HG03378 (cell line): ENCODE data around the gene CRYZL1.
A peak's percentile ranks its signal among the peaks of the same experiment; 100 is the strongest.

Experiments
- ATAC-seq: cut with Tn5 transposase; IDR thresholded peaks from one replicate; pipeline ENCODE4 v1.9.1; 2021; ENCODE audit warnings: mild to moderate bottlenecking, moderate library complexity; ENCODE audit not compliant: unreplicated experiment

The CRYZL1 gene

DNA sequence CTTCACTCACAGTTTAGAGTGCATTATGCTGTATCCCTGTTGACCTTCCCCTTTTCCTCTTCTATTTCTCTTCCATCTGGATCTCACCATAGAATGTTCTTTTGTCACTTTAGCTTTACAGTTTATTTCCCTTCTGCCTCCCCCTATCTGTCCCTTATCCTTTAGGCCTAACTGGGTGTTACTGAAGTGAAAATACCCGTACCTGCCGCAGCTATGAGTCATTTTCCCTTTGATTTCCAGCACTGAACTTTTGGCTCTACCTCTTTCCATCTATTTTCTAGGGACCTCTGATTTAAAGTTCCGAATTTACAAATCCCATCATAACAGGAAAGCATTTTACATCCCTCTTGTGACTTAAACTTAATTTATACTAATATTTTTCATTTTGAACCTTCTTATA is 20.5 kb upstream of the CRYZL1 start:
- ATAC-seq = no peak

DNA sequence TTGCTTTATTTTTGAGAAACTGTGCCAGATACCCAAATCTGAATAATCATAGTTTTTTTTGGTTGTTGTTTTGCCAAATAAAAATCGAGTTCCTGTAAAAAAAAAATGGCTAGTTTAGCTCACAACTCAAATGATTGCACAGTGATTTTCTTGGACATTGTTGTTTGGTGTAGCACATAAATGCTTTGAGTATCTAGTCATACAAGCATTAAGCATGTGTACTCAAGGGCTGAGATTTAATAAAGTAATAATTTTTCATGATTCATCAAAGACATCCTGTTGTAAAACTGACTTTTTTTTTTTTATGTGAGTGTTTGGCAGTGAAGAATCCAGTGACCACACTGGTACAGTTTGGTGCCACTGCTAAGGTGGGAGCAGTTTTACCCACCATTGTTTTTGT is 19.6 kb upstream of the CRYZL1 start:
- ATAC-seq = no peak

DNA sequence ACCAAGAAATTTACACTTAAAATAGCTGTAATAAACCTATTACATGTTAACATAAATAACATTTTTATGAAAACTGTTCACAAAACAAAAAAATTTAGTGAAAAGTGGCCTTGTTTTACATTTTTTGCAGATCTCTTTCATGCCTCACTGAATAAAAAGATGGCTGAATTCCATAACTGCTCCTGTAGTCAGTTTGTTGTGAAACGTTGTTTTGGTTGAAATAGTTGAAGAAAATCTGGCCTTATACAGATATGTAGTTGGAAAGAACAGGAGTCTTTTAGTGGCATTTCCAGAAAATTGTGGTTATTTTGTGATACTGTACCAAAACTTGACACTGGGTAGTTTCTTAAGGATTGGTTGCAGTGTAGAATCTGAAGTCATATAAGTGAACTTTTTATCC is 18.9 kb upstream of the CRYZL1 start:
- no peak for ATAC-seq

DNA sequence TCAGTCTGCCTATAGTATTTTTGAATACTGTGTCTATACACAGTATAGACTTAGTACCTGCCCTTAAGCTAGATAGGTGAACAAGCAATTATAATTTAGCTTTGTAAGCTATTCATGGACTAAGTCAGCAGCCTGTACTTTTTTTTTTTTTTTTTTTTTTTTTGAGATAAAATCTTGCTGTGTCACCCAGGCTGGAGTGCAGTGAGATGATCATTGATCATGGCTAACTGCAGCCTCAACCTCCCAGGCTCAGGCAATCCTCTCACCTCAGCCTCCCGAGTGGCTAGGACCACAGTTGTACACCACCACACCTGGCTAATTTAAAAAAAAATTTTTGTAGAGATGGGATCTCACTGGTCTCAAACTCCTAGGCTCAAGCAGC is 18.0 kb upstream of the CRYZL1 start:
- no peak for ATAC-seq

DNA sequence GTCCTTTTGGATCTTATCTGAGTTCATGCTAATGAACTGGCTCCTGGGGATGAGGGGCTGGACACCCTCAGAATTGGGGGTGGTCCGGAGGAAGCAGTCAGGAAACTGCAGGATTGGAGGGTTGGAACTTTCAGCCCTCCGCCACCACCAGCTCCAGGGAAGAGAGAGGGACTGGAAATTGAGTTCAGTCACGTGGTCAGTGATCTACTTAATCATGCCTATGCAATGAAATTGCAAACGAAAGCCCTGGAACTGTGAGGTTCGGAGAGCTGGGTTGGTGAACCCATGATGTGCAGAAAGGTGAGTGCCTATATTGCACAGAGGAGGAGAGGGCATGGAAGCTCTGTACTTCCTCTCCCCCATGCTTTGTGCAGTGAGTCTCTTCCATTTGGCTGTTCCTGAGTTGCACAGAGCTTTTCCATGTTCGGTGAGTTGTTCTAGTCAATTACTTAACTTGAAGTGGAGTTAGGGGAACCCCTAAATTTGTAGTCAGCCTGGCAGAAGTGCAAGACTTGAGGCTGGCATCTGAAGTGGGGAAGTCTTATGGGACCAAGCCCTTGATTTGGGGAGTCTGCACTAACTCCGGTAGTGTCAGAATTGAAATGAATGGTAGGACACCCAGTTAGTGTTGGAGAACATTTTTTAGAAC is 17.5 kb upstream of the CRYZL1 start:
- no peak for ATAC-seq

DNA sequence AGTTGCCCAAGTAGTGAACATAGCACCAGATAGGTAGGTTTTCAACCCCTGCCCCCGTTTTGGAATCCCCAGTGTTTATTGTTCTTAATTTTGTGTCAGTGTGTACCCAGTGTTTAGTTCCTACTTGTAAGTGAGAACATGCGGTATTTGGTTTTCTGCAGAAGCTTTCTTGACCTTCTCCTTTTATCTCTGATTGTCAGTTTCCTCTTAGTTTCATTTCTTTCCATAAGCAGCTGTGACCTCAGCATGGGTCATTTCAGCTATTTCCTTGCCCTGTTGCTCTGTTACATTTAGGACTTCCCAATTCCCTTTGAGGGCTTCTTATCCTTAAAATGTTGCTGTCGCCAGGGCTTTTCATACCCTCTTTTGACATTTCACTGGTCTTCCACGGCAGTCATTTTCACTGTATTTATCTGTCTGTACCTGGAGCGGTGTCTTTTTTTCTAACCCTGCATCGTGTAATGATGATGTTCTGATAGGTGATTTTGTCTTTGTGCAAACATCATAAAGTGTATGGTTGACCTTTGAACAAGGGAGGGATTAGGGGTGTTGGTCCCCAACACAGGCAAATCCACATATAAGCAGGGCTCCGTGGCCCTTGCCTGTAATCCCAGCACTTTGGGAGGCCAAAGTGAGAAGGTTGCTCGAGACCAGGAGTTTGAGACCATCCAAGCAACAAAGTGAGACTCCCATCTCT is 15.7 kb upstream of the CRYZL1 start:
- ATAC-seq = no peak

DNA sequence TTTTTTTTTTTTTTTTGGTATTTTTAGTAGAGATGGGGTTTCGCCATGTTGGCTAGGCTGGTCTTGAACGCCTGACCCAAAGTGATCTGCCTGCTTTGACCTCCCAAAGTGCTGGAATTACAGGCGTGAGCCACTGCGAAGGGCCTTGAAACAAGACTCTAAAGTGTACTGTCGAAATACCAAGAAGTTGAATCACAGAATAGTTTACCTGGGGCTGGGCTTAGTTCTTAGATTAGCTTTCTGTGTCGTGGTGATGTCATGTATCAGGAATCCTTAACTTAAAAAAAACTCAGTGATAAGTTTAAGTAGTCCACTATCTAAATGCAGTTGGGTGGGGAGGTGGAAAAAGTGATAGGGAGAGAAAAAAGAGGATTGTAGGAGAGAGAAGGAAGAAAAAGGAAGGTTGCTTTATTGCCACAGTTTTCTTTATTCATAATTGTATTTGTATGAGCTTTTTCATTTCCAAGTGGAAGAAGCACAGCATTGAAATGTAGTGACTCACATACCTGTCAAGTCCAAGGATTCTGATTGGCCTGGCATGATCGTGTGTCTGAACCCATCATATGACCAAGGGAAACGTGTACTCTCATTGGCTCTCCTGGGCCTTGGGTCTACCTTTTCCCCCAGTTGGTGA is 14.2 kb upstream of the CRYZL1 start:
- ATAC-seq = no peak

DNA sequence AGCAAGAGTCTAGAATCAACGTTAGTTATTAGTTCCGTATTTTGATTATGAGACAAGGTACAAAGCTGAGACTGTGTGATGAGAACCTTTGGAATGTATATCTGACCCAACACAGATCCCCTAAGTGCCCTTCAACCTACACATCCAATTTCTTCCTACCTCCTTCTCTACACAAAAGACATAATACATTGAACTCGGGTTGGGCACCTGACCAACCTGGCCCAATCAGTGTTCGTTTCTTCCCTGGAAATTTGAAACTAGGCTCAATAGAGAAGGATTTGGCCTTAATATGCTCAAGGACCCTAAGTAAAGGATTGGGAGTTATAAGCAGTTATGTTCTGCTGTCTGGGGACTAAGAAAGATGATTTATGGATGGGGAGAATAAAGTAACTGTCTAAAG is 12.9 kb upstream of the CRYZL1 start:
- ATAC-seq = no peak

DNA sequence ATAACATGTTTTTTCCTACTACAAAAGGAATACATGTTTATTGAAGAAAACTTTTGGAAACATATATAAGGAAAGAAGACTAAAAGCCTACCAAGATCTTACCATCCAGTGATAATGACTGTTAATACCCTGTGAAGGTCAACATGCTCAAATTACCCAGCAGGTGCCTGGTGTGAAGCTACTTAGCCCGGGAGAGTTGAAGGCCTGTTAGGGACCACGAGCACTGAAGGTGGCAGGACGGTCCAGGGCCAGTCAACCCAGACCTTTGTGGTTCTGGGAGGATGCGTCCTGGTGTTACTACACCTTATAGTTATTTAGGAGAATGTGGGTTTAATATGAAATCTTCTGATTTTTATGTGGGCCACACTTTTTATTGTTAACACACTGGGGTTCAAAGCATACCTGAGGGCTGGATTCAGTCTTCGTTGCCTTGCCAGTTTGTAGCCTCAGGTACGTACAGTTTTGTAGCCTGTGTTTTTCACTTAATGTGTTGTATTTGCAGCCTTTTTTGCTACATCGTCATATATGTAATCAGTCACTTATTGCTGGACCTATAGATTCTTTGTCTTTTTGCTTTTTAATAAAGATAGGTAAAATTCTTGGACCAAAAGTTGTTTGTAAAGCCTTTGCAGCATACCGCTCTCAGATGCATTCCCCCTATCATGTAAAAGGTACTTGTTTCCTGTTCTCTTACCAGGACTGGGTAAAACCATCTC is 10.6 kb upstream of the CRYZL1 start:
- no peak for ATAC-seq

DNA sequence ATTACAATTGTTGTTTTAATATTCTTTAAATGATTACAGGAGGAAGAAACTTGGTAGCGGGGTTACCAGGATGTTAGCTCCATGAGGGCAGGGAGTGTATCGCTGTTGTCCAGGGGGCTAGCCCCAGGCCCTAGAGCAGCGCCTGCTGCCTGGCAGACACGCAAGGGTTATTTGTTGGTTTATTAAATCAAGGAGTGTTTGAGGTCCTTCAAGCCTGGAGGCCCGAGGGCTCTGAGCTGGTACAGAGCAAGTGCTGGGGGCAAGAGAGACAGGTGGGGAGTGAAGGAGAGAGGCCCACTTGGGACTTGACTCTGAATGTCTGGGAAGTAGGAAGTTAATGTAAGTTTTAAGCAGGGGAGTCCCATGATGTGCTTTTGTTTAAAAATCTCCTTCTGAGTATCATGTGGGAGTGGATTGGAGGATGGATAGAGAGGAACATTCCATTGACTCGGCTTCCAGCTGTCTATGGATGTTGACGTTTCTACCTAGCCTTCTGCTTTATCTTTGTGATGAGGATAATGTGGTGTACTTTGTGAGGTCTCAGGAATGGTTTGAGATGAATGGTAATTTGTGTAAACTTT is 9.5 kb upstream of the CRYZL1 start:
- ATAC-seq = no peak

DNA sequence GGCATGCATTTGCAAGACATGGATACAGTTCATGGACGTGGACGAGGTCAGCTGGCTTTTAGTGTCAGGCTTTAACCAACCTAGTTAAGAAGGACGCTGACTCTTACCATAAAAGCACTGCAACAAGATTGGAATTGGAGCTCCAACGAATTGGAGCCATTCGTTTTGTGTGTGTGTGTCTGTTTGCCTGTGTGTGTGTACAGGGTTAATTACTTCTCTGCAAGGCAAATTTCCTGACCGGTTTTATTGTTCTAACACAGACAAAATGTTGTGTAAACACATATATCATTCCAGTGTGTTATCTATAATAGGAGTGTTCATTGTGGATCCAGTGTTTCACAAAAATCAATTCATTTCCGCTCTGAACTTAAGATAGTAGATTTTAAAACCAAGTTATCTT is 8.7 kb upstream of the CRYZL1 start:
- no peak for ATAC-seq

DNA sequence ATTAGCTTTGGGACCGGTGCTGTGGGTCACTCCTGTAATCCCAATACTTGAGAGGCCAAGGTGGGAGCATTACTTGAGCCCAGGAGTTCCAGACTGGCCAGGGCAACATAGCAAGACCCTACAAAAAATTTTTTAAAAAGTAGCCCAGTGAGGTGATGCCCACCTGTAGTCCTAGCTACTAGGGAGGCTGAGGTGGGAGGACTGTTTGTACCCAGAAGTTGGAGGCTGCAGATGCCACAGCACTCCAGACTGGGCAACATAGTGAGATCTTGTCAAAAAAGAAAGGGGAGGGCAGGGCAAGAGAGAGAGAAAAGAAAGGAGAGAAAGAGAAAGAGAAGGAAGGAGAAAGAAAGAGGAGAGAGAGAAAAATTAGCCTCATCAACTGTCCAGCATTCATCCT is 7.0 kb upstream of the CRYZL1 start:
- ATAC-seq = no peak

DNA sequence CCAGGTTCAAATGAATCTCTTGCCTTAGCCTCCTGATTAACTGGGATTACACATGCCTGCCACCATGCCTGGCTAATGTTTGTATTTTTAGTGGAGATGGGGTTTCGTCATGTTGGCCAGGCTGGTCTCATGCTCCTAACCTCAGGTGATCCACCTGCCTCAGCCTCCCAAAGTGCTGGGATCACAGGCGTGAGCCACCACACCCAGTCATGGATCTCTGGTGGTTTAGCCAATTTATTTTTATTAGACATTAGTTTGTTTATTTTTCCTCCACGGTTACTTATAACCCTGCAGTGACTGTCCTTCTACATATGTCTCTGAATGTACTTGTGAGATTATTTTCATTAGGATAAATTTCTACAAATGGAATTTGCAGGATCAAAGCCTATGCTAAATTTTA is 6.0 kb upstream of the CRYZL1 start:
- no peak for ATAC-seq

DNA sequence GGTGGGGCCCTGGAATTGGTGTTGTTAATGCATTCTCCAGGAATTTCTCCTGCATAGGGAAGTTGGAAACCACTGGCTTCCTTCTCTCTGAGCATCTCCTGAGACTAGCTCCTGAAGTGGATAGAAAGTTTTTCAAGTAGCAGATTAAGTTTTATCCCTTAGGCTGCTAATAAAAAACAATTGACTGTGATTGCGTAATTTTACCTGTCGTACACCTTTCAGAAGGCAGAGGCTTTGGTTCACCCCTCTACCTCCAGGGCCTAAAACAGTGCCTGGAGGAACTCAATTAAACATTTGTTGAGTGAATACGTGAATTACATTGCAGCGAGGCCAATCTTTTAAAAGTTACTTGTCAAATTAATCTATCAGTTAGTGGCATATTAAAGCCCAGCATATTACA is 4.2 kb upstream of the CRYZL1 start:
- no peak for ATAC-seq

DNA sequence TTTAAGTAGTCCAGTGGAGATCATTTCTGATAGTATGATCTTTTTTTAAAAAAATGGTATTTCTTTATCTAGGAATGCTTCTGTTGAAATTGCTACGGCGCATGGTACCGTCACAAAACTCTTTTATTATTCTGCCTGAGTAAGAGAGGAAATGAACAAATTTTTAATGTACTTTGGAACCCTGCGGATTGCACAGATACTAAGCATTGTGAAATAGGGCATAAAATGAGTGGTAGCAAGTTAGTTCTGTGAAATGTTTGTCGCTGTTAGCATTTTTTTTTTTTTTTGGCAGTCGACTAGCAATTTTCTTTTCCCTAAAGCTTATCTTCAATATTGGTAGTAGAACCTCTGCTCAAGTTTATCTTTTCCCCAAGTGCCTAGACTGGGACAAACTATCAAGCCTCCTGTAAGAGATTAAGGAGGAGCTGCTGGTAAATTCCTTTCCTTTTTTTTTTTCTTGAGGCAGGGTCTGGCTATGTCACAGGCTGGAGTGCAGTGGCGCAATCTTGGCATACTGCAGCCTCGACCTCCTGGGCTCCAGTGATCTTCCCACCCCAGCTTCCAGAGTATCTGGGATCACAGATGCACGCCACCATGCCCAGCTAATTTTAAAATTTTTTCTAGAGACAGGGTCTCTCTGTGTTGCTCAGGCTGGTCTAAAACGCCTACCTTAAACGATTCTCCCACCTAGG is 3.0 kb upstream of the CRYZL1 start:
- ATAC-seq = no peak

DNA sequence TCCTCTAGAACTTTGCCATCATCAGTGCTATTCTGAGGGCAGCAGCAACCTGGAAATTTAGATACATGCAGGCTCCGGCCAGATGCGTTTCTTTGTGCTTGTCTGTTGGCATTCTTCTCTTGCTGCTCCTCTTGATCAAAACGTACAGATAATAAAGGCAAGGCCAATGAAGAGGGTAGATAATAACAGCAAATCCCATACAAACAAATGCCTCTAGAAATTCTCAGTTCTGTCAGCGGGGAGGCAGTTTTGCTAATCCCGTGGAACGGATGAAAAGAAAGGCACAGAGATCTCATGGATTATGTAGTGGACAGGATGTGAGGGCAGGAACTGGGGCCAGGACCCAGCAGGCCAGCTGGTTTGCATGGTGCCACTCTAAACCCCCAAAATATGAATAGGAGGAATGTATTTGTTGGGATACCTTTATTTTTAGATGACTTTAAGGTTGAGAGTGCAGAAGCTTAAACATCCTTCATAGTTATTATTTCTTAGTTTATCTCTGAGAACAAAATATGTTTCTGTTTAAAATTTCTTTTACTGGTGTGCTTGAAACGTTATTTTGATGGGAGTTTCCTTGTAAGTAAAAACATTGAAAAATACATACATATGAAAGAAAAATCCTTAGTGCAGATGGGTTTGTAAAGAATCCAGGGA is 2.2 kb upstream of the CRYZL1 start:
- no peak for ATAC-seq

DNA sequence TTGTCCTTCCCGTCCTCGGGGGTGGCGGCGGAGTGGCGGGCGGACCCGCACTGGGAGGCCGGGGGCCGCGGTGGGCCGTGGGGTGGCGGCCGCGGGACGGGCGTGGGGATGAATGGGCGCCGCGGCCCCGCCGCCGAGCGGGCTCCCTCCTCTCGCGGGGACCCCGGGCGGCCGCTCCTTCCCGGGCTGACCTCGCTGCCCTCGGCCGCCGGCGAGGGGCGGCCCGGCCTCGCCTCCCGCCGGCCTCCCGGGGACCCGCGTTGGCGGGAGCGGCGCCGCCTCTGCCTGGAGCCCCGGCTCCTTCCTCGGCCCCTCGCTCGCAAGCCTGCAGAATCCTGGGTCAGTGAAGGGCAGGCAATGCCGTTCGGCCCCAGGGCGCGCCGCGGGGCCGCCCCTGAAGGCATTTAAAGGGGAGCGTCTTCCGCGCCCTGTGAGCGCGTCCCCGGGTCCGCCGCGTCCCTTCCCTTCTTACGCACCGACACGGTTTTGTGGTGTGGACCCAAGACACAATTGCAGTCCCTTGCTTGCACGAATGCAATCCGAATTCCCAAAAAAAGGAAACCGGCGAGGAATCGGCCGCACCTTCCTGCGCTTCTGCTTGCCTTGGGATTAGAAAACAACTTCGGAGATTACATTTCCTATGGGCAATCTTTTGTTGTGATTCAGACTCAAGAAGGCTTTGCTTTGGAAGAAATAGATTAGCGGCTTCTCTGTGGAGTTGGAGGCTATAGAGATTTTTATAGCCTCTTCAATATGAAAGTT is 1.5 kb upstream of the CRYZL1 start:
- ATAC-seq = no peak

DNA sequence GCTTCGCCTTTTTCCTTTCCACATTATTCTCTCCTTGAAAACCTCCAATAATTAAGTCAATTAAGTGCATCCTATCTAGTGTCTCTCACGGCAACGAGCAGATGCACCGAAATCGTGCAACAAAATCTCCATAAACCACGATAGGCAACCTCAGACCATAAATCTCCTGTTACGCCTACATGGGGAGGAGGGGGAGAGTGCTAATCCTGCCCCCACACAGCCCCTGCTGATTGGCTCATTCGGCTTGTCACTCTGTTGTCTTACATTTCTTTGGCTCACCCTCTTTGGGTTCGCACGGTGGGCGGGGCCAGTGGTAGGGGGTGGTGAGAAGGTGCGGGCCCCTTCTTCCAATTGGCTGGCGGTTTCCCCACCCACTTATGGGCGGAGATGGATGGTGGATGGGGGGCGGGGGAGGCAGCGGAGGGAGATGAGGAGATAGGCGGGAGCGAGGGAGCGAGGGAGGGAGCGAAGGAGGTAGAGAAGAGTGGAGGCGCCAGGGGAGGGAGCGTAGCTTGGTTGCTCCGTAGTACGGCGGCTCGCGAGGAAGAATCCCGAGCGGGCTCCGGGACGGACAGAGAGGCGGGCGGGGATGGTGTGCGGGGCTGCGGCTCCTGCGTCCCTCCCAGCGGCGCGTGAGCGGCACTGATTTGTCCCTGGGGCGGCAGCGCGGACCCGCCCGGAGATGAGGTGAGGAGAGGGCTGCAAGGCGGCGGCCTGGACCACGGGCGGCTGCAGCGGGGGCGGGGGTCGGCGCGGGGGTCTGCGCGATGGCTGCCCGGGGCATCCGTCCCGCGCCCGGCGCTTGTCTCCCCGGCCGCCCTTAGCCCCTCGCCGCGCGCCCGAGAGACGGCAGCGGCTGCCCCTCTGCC is 720 bp upstream of the CRYZL1 start, which contains the start of gene ITSN1:
TSS of gene ITSN1 (plus strand) at position 475 of the 869 bp plus-strand sequence. CDS start 76,328 bp downstream, outside the sequence.
- ATAC-seq = peak; percentile 84
